HEK293 (cell line): Measurements from ENCODE around the gene MTA1.

Experiments used
- CTCF ChIA-PET: fragments of 350-600 bp; formaldehyde crosslinking; extraction: SDS; loops from one replicate; lab custom pipeline; 2021; ENCODE audit warnings: antibody characterized with exemption; lab: Yijun Ruan, JAX
- POLR2A ChIA-PET: fragments of 300-600 bp; formaldehyde crosslinking; extraction: SDS; loops from one replicate; lab custom pipeline; 2020; ENCODE audit warnings: antibody characterized with exemption, inconsistent platforms; lab: Yijun Ruan, JAX
- H3K27ac ChIP-seq: fragments of 200-500 bp; sonication (Bioruptor generic); 2 replicates; pipeline ENCODE4 v1.5.1; 2014; ENCODE audit warnings: low read depth, low read length, control low read depth, inconsistent platforms; ENCODE audit errors: extremely low read depth
- H3K36me3 ChIP-seq, 2 experiments: fragments of 200-500 bp in 1 of 2; sonication (Bioruptor generic) in 1 of 2; 1 replicate in 1 of 2; 2 replicates in 1 of 2; pipeline ENCODE4 v1.5.1; 2014 to 2017; ENCODE audit warnings: inconsistent platforms in 2 of 2, low read length in 2 of 2; ENCODE audit not compliant: control insufficient read depth in 2 of 2, insufficient read depth in 1 of 2
- H3K4me1 ChIP-seq: fragments of 200-500 bp; sonication (Bioruptor generic); 2 replicates; pipeline ENCODE4 v1.5.1; 2014; ENCODE audit warnings: mild to moderate bottlenecking, low read length, inconsistent platforms; ENCODE audit not compliant: control insufficient read depth, insufficient read depth
- H3K4me3 ChIP-seq: 2 replicates; pipeline ENCODE4 v1.5.1; 2011; ENCODE audit warnings: low read depth, mild to moderate bottlenecking, control low read depth, low read length, moderate library complexity
- H3K9me3 ChIP-seq: fragments of 200-500 bp; sonication (Bioruptor generic); 2 replicates; pipeline ENCODE4 v1.5.1; 2014; ENCODE audit warnings: low read depth, low read length, inconsistent platforms; ENCODE audit not compliant: control insufficient read depth, insufficient read depth
- IKZF3 ChIP-seq: fragments of 450-650 bp; IDR thresholded peaks from 2 replicates; pipeline ENCODE4 v1.5.0; 2018; ENCODE audit warnings: missing biosample characterization, mild to moderate bottlenecking, missing genetic modification characterization, moderate library complexity
- KLF10 ChIP-seq: fragments of 450-650 bp; IDR thresholded peaks from 2 replicates; pipeline ENCODE4 v1.5.1; 2018; ENCODE audit warnings: missing biosample characterization, mild to moderate bottlenecking, missing genetic modification characterization
- WT1 ChIP-seq: fragments of 450-650 bp; formaldehyde crosslinking; IDR thresholded peaks from 2 replicates; pipeline ENCODE4 v1.5.1; 2016; ENCODE audit warnings: missing biosample characterization, missing genetic modification characterization
- ZNF133 ChIP-seq: fragments of 450-650 bp; formaldehyde crosslinking; IDR thresholded peaks from 2 replicates; pipeline ENCODE4 v1.5.1; 2016; ENCODE audit warnings: missing biosample characterization, missing genetic modification characterization
- ZNF280C ChIP-seq: fragments of 450-650 bp; formaldehyde crosslinking; IDR thresholded peaks from 2 replicates; pipeline ENCODE4 v1.5.1; 2016; ENCODE audit warnings: missing biosample characterization, missing genetic modification characterization
- ZNF621 ChIP-seq: fragments of 450-650 bp; formaldehyde crosslinking; IDR thresholded peaks from 2 replicates; pipeline ENCODE4 v1.5.1; 2017; ENCODE audit warnings: missing biosample characterization, missing genetic modification characterization
- ZNF639 ChIP-seq: fragments of 450-650 bp; formaldehyde crosslinking; IDR thresholded peaks from 2 replicates; pipeline ENCODE4 v1.5.1; 2016; ENCODE audit warnings: missing biosample characterization, missing genetic modification characterization
- ZNF837 ChIP-seq: fragments of 450-650 bp; formaldehyde crosslinking; IDR thresholded peaks from 2 replicates; pipeline ENCODE4 v1.5.1; 2016; ENCODE audit warnings: missing biosample characterization, missing genetic modification characterization
- ZSCAN16 ChIP-seq: fragments of 450-650 bp; formaldehyde crosslinking; IDR thresholded peaks from 2 replicates; pipeline ENCODE4 v1.5.1; 2016; ENCODE audit warnings: missing biosample characterization, missing genetic modification characterization
- ZSCAN30 ChIP-seq: fragments of 450-650 bp; IDR thresholded peaks from 2 replicates; pipeline ENCODE4 v1.5.1; 2018; ENCODE audit warnings: missing biosample characterization, mild to moderate bottlenecking, missing genetic modification characterization, moderate library complexity
- TF ChIP-seq, protein P1 (sequence below): fragments of 450-650 bp; formaldehyde crosslinking; IDR thresholded peaks from 2 replicates; pipeline ENCODE4 v1.5.1; 2016; ENCODE audit warnings: missing biosample characterization, missing genetic modification characterization
- TF ChIP-seq, protein P2 (sequence below): fragments of 450-650 bp; formaldehyde crosslinking; conservative IDR thresholded peaks from 2 replicates; pipeline ENCODE4 v1.5.1; 2016; ENCODE audit warnings: low read depth, missing biosample characterization, missing genetic modification characterization
- TF ChIP-seq, protein P3 (sequence below): fragments of 450-650 bp; formaldehyde crosslinking; IDR thresholded peaks from 2 replicates; pipeline ENCODE4 v1.5.1; 2017; ENCODE audit warnings: missing biosample characterization, missing genetic modification characterization

Gene MTA1

GRCh38 chr14:105392131-105393090, 27.2 kb upstream of the MTA1 start (continued):
- TF ChIP-seq, protein P1, sequence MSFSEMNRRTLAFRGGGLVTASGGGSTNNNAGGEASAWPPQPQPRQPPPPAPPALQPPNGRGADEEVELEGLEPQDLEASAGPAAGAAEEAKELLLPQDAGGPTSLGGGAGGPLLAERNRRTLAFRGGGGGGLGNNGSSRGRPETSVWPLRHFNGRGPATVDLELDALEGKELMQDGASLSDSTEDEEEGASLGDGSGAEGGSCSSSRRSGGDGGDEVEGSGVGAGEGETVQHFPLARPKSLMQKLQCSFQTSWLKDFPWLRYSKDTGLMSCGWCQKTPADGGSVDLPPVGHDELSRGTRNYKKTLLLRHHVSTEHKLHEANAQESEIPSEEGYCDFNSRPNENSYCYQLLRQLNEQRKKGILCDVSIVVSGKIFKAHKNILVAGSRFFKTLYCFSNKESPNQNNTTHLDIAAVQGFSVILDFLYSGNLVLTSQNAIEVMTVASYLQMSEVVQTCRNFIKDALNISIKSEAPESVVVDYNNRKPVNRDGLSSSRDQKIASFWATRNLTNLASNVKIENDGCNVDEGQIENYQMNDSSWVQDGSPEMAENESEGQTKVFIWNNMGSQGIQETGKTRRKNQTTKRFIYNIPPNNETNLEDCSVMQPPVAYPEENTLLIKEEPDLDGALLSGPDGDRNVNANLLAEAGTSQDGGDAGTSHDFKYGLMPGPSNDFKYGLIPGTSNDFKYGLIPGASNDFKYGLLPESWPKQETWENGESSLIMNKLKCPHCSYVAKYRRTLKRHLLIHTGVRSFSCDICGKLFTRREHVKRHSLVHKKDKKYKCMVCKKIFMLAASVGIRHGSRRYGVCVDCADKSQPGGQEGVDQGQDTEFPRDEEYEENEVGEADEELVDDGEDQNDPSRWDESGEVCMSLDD: no peak
- no peak for TF ChIP-seq ZNF133 (tag by site-specific recombination)

DNA sequence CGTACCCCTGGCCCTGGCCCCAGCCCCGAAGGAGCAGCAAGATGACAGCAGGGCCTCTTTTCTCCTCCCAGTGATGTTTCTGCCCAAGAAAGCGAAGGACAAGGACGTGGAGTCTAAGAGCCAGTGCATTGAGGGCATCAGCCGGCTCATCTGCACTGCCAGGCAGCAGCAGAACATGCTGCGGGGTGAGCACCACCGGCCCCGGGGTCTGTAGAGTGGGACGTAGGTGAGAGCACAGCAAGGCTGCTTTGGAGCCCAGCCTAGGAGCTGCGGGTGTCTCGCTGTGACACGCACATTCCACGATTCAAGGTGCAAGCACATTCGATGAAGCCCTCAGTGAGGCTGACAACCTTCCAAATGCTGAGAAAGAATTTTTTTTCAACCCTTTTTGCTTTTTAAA, 26.5 kb upstream of the MTA1 start:
- TF ChIP-seq KLF10 (tag by site-specific recombination): no peak
- no peak for TF ChIP-seq ZNF837 (tag by site-specific recombination)
- TF ChIP-seq, protein P2, sequence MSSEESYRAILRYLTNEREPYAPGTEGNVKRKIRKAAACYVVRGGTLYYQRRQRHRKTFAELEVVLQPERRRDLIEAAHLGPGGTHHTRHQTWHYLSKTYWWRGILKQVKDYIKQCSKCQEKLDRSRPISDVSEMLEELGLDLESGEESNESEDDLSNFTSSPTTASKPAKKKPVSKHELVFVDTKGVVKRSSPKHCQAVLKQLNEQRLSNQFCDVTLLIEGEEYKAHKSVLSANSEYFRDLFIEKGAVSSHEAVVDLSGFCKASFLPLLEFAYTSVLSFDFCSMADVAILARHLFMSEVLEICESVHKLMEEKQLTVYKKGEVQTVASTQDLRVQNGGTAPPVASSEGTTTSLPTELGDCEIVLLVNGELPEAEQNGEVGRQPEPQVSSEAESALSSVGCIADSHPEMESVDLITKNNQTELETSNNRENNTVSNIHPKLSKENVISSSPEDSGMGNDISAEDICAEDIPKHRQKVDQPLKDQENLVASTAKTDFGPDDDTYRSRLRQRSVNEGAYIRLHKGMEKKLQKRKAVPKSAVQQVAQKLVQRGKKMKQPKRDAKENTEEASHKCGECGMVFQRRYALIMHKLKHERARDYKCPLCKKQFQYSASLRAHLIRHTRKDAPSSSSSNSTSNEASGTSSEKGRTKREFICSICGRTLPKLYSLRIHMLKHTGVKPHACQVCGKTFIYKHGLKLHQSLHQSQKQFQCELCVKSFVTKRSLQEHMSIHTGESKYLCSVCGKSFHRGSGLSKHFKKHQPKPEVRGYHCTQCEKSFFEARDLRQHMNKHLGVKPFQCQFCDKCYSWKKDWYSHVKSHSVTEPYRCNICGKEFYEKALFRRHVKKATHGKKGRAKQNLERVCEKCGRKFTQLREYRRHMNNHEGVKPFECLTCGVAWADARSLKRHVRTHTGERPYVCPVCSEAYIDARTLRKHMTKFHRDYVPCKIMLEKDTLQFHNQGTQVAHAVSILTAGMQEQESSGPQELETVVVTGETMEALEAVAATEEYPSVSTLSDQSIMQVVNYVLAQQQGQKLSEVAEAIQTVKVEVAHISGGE (tag by site-specific recombination): no peak
- no peak for TF ChIP-seq ZSCAN30 (tag by site-specific recombination)
- no peak for TF ChIP-seq ZSCAN16 (tag by site-specific recombination)
- no peak for TF ChIP-seq WT1 (tag by site-specific recombination)
- no peak for TF ChIP-seq ZNF639 (tag by site-specific recombination)
- no peak for TF ChIP-seq ZNF280C
- TF ChIP-seq, protein P3, sequence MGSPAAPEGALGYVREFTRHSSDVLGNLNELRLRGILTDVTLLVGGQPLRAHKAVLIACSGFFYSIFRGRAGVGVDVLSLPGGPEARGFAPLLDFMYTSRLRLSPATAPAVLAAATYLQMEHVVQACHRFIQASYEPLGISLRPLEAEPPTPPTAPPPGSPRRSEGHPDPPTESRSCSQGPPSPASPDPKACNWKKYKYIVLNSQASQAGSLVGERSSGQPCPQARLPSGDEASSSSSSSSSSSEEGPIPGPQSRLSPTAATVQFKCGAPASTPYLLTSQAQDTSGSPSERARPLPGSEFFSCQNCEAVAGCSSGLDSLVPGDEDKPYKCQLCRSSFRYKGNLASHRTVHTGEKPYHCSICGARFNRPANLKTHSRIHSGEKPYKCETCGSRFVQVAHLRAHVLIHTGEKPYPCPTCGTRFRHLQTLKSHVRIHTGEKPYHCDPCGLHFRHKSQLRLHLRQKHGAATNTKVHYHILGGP (tag by site-specific recombination): no peak
- no peak for TF ChIP-seq IKZF3 (tag by site-specific recombination)
- TF ChIP-seq ZNF621 (tag by site-specific recombination): no peak
- H3K4me3 ChIP-seq: no peak overlapping the region

More for the DNA sequence above, 26.5 kb upstream of the MTA1 start:
- Histone ChIP-seq H3K4me1 (no peaks in the 10 kb centered on the region), H3K9me3 (no peaks in the 10 kb centered on the region), H3K27ac (no peak overlapping the region), H3K36me3 (no peaks in the 10 kb centered on the region)
- POLR2A ChIA-PET: no interaction called here
- CTCF ChIA-PET: no interaction called here
